Keratinocyte (primary cell): ENCODE data around the gene QPRT. TPM values are rescaled to one million over a fixed set of nuclear protein-coding genes. Genes with fewer than 3 reads are reported as not detected.
"Not testable (repeated sequence)": the region's sequence is repeated elsewhere in the genome, so short reads cannot be mapped to it uniquely, and the experiment has no call there.

Experiments
- DNase-seq: peaks from one replicate; pipeline ENCODE4 v3.0.0-alpha.2; 2011; ENCODE audit warnings: low read depth, missing footprints, low spot score
- FAIRE-seq: peaks from 2 replicates; lab custom pipeline; 2011; peaks lifted over from hg19 to GRCh38; lab: Jason Lieb, UNC
- H2AFZ ChIP-seq: 2 replicates; pipeline ENCODE4 v1.6.0; 2012; ENCODE audit warnings: low read length, control low read depth, inconsistent platforms; ENCODE audit not compliant: control insufficient read depth
- H3K27ac ChIP-seq: 2 replicates; pipeline ENCODE4 v1.5.1; 2011; ENCODE audit warnings: low read length; ENCODE audit not compliant: control insufficient read depth, insufficient read depth
- H3K27me3 ChIP-seq: 3 replicates; pipeline ENCODE4 v1.6.0; 2011; ENCODE audit warnings: low read length; ENCODE audit not compliant: control insufficient read depth, insufficient read depth; ENCODE audit errors: extremely low read depth
- H3K36me3 ChIP-seq, 2 experiments: 2 replicates in 1 of 2; 3 replicates in 1 of 2; pipeline ENCODE4 v1.5.1; 2011; ENCODE audit warnings: low read length in 2 of 2, mild to moderate bottlenecking in 1 of 2; ENCODE audit not compliant: control insufficient read depth in 2 of 2, insufficient read depth in 2 of 2; ENCODE audit errors: extremely low read depth in 1 of 2
- H3K4me1 ChIP-seq: 3 replicates; pipeline ENCODE4 v1.5.1; 2011; ENCODE audit warnings: low read length; ENCODE audit not compliant: control insufficient read depth, insufficient read depth; ENCODE audit errors: extremely low read depth
- H3K4me2 ChIP-seq: 3 replicates; pipeline ENCODE4 v1.6.0; 2011; ENCODE audit warnings: low read depth, low read length; ENCODE audit not compliant: control insufficient read depth, insufficient read depth; ENCODE audit errors: extremely low read depth
- H3K4me3 ChIP-seq, 3 experiments: fragments of 200-600 bp in 1 of 3; sonication (generic) in 1 of 3; 2 replicates in 2 of 3; 3 replicates in 1 of 3; pipeline ENCODE4 v1.5.1; 2011 to 2016; ENCODE audit warnings: low read length in 3 of 3, mild to moderate bottlenecking in 3 of 3, control low read depth in 2 of 3, inconsistent platforms in 1 of 3, low read depth in 1 of 3, mixed read lengths in 1 of 3, mixed run types in 1 of 3, moderate library complexity in 1 of 3; ENCODE audit not compliant: control insufficient read depth in 2 of 3, insufficient read depth in 2 of 3; ENCODE audit errors: extremely low read depth in 1 of 3
- H3K79me2 ChIP-seq: 2 replicates; pipeline ENCODE4 v1.6.0; 2012; ENCODE audit warnings: low read length; ENCODE audit not compliant: control insufficient read depth, insufficient read depth
- H3K9ac ChIP-seq: 3 replicates; pipeline ENCODE4 v1.6.0; 2011; ENCODE audit warnings: low read length; ENCODE audit not compliant: control insufficient read depth, insufficient read depth; ENCODE audit errors: extremely low read depth
- H3K9me1 ChIP-seq: 3 replicates; pipeline ENCODE4 v1.6.0; 2011; ENCODE audit warnings: low read length; ENCODE audit not compliant: control insufficient read depth, insufficient read depth; ENCODE audit errors: extremely low read depth
- H3K9me3 ChIP-seq: 2 replicates; pipeline ENCODE4 v1.5.1; 2012; ENCODE audit warnings: low read depth, low read length; ENCODE audit not compliant: control insufficient read depth
- H4K20me1 ChIP-seq: 3 replicates; pipeline ENCODE4 v1.6.0; 2011; ENCODE audit warnings: low read length; ENCODE audit not compliant: control insufficient read depth, insufficient read depth; ENCODE audit errors: extremely low read depth
- EZH2 ChIP-seq: IDR thresholded peaks from one replicate; pipeline ENCODE4 v1.6.1; 2012; ENCODE audit warnings: inconsistent platforms, mild to moderate bottlenecking, low read length, moderate library complexity
- dilution Hi-C: fragments of 300-500 bp; cut with MboI; formaldehyde crosslinking; loops from one replicate; pipeline ENCODE4 v1.7.0; 2020; ENCODE audit warnings: low sequenced_read_pairs; ENCODE audit not compliant: extremely low pct_ligation_motif_present
- polyA plus RNA-seq, 5 experiments: library from polyadenylated mRNA; depleted of rRNA in 3 of 5; stranded (reverse) in 3 of 5; stranded (forward) in 1 of 5; unstranded in 1 of 5; fragments of >200 nt; gene quantifications; 1 replicate in 1 of 5; 2 replicates in 3 of 5; 3 replicates in 1 of 5; pipeline versions ENCODE4 v1.2.1 to v1.2.3, GENCODE V29; 2011 to 2012; ENCODE audit warnings: missing spikeins in 2 of 5, low read depth in 1 of 5, low replicate concordance in 1 of 5
- TF ChIP-seq, protein P1 (sequence below), 3 experiments: IDR thresholded peaks in 1 of 3; conservative IDR thresholded peaks in 1 of 3; optimal IDR thresholded peaks in 1 of 3; 2 replicates in 2 of 3; 3 replicates in 1 of 3; pipeline versions ENCODE3 to v1.5.1; 2011; ENCODE audit warnings: low read length in 3 of 3, mild to moderate bottlenecking in 3 of 3, moderate library complexity in 2 of 3, control low read depth in 1 of 3, inconsistent platforms in 1 of 3; ENCODE audit not compliant: insufficient read depth in 2 of 3; ENCODE audit errors: extremely low read depth in 1 of 3

QPRT gene
- polyA plus RNA-seq, 1 donor (not counting 4 experiments of a cell fraction or from before 2014, with no cell fraction given), result 8.8 TPM

DNA sequence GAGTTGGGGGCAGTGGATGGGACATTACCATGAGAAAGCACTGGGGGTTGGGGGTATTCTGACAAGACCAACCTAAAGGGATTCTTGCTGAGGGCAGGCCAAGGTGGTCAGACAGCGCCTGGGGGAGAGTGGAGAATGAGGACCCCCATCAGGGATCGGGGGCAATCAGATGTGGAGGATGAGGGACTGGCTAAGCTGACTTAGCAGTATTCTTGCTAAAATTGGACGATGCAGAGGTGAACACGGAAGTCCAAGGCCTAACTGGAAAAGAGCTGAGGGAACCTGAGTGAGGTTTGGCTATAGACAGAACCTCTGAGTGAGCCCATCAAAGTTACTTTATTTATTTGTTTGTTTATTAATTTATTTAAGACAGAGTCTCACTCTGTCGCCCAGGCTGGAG lies 9.2 kb downstream of the QPRT start:
- Histone ChIP-seq H3K9me1 (no peaks in the 10 kb centered on the region), H3K79me2 (no peaks in the 10 kb centered on the region), H3K27ac (no peak overlapping the region), H3K27me3 (no peaks in the 10 kb centered on the region), H3K4me3 (no peak overlapping the region), H3K9ac (no peak overlapping the region), H2AFZ (no peak overlapping the region), H3K9me3 (no peaks in the 10 kb centered on the region), H4K20me1 (no peaks in the 10 kb centered on the region), H3K4me1 (no peaks in the 10 kb centered on the region), H3K4me2 (no peak overlapping the region), H3K36me3 (no peaks in the 10 kb centered on the region)
- FAIRE-seq, result no peak
- no peak for TF ChIP-seq EZH2
- TF ChIP-seq, protein P1, sequence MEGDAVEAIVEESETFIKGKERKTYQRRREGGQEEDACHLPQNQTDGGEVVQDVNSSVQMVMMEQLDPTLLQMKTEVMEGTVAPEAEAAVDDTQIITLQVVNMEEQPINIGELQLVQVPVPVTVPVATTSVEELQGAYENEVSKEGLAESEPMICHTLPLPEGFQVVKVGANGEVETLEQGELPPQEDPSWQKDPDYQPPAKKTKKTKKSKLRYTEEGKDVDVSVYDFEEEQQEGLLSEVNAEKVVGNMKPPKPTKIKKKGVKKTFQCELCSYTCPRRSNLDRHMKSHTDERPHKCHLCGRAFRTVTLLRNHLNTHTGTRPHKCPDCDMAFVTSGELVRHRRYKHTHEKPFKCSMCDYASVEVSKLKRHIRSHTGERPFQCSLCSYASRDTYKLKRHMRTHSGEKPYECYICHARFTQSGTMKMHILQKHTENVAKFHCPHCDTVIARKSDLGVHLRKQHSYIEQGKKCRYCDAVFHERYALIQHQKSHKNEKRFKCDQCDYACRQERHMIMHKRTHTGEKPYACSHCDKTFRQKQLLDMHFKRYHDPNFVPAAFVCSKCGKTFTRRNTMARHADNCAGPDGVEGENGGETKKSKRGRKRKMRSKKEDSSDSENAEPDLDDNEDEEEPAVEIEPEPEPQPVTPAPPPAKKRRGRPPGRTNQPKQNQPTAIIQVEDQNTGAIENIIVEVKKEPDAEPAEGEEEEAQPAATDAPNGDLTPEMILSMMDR (optimal IDR thresholded peaks at IDR 0.05 in 1 of 3, IDR thresholded peaks at IDR 0.05 in 1 of 3, conservative IDR thresholded peaks at IDR 0.05 in 1 of 3; ENCODE audit: extremely low read depth in 1 of 3, insufficient read depth in 2 of 3, low read length in 3 of 3), result no peak
- dilution Hi-C loops, result no loop called here
- no peak for DNase-seq

DNA sequence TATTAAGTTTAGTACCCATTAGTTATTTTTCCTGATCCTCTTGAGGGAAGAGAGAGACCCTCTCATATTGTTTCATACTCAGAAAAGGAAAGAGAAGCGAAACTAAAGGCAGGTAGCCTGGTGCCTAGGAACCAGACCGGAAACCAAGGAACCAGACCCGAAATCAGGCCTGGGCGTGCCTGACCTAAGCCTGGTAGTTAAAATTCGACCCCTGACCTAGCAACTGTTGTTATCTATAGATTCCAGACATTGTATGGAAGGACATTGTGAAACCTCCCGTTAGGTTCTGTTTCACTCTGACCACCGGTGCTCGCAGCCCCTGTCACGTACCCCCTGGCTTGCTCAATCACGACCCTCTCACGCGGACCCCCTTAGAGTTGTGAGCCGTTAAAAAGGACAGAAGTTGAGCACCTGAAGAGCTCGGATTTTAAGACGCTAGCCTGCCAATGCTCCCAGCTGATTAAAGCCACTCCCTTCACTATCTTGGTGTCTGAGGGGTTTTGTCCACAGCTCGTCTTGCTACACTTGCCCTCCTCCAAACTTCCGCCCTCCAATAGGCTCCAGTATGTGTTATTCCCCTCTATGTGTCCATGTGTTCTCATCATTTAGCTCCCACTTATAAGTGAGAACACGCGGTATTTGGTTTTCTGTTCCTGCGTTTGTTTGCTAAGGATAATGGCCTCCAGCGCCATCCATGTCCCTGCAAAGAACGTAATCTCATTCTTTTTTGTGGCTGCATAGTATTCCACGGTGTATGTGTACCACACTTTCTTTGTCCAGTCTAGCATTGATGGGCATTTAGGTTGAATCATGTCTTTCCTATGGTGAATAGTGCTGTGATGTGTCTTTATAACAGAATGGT lies 10.7 kb downstream of the QPRT start:
- H2AFZ ChIP-seq, FAIRE-seq: not testable (repeated sequence)

GRCh38 chr16:29692606-29693005 lies 13.6 kb downstream of the QPRT start:
- H3K4me2 ChIP-seq, H3K9ac ChIP-seq, DNase-seq, H2AFZ ChIP-seq, H4K20me1 ChIP-seq, H3K9me3 ChIP-seq, H3K9me1 ChIP-seq, H3K4me1 ChIP-seq, H3K79me2 ChIP-seq, H3K36me3 ChIP-seq, H3K27ac ChIP-seq, H3K27me3 ChIP-seq, H3K4me3 ChIP-seq, FAIRE-seq, dilution Hi-C loops: not testable (repeated sequence)

More for the DNA sequence above, 10.7 kb downstream of the QPRT start:
- H3K4me1 ChIP-seq, DNase-seq, H3K4me2 ChIP-seq, H4K20me1 ChIP-seq, dilution Hi-C loops, H3K9ac ChIP-seq, H3K27ac ChIP-seq, H3K9me3 ChIP-seq, H3K9me1 ChIP-seq, H3K79me2 ChIP-seq, H3K27me3 ChIP-seq, H3K36me3 ChIP-seq, H3K4me3 ChIP-seq: not testable (repeated sequence)
